Dendritic cell treated with granulocyte-macrophage colony-stimulating factor and Interleukin-4, amounts not matched to agents 40 ng/mL and 50 ng/mL, for 4 days (primary cell): Measurements from ENCODE around the gene EIF4G2.

Source experiments
- H3K27ac Mint-ChIP-seq: one replicate; pipeline ENCODE4 v1.8.0; 2022; ENCODE audit warnings: mild to moderate bottlenecking, mixed read lengths
- H3K27me3 Mint-ChIP-seq: one replicate; pipeline ENCODE4 v1.8.0; 2022; ENCODE audit warnings: mild to moderate bottlenecking, mixed read lengths
- H3K36me3 Mint-ChIP-seq: one replicate; pipeline ENCODE4 v1.8.0; 2022; ENCODE audit warnings: low read depth, mixed read lengths
- H3K4me1 Mint-ChIP-seq: one replicate; pipeline ENCODE4 v1.8.0; 2022; ENCODE audit warnings: low read depth, mixed read lengths
- H3K4me3 Mint-ChIP-seq: one replicate; pipeline ENCODE4 v1.8.0; 2022; ENCODE audit warnings: mild to moderate bottlenecking, moderate library complexity, mixed read lengths
- H3K9me3 Mint-ChIP-seq: one replicate; pipeline ENCODE4 v1.8.0; 2022; ENCODE audit warnings: mixed read lengths
- intact Hi-C: fragments of 100-400 bp; cut with micrococcal nuclease; formaldehyde crosslinking; loops from one replicate; pipeline ENCODE4 v1.15.0; 2022

EIF4G2 gene

GRCh38 chr11:10750838-10751580 lies 57.7 kb downstream of the EIF4G2 start, which contains the start of gene CTR9:
CTR9 (plus strand) TSS chr11:10751246; CDS start chr11:10751413, 167 bp downstream.
- no peaks in the 10 kb centered on the region for H3K9me3 Mint-ChIP-seq
- no peaks in the 10 kb centered on the region for H3K27me3 Mint-ChIP-seq
- H3K27ac Mint-ChIP-seq = peak within 1 kb of the TSS; percentile 97
- intact Hi-C loops = loop anchor here (10.0 kb wide), 1 partner anchor 54 kb away; the partner anchor contains the start of gene EIF4G2
- peak within 1 kb of the TSS; percentile 95 for H3K4me3 Mint-ChIP-seq
- H3K4me1 Mint-ChIP-seq = peaks cover 11% of the 10 kb centered on the region
- peaks cover 24% of the 10 kb centered on the region for H3K36me3 Mint-ChIP-seq

GRCh38 chr11:10749476-10749875 lies 59.2 kb downstream of the EIF4G2 start:
- no peak overlapping the region for H3K4me3 Mint-ChIP-seq
- H3K4me1 Mint-ChIP-seq = peaks cover 11% of the 10 kb centered on the region
- H3K27ac Mint-ChIP-seq = no peak overlapping the region
- no peaks in the 10 kb centered on the region for H3K9me3 Mint-ChIP-seq
- H3K27me3 Mint-ChIP-seq = no peaks in the 10 kb centered on the region
- intact Hi-C loops = no loop called here
- peaks cover 11% of the 10 kb centered on the region for H3K36me3 Mint-ChIP-seq

DNA sequence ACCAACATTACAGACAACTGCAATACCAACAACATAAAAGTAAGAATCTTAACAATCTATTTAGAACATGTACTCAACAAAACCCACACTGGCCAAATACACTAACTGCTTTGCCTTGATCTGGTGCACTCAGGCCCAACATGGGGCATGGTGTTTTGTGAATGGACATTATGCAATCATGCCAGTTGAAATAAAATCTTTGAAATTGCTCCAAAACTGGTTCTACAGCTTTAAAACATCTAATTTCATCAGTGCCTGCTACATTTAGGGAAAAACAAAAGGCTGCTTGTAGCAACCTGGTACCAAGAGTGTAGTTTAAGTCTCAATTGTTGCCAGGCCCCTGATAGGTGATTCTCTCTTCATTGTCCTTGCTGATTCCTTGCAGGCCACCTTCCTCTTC lies 61.0 kb downstream of the EIF4G2 start:
- Mint-ChIP-seq H3K9me3 (no peaks in the 10 kb centered on the region), H3K27ac (no peak overlapping the region), H3K4me3 (no peak overlapping the region), H3K27me3 (no peaks in the 10 kb centered on the region), H3K4me1 (peaks cover 20% of the 10 kb centered on the region), H3K36me3 (peaks cover 11% of the 10 kb centered on the region)
- intact Hi-C loops = no loop called here
